GM21619 (cell line): Measurements from ENCODE around the gene SIDT1.
"Not testable (repeated sequence)": the region's sequence is repeated elsewhere in the genome, so short reads cannot be mapped to it uniquely, and the experiment has no call there.

Experiments
- ATAC-seq: cut with Tn5 transposase; IDR thresholded peaks from one replicate; pipeline ENCODE4 v1.9.1; 2021; ENCODE audit not compliant: unreplicated experiment

SIDT1 gene

DNA sequence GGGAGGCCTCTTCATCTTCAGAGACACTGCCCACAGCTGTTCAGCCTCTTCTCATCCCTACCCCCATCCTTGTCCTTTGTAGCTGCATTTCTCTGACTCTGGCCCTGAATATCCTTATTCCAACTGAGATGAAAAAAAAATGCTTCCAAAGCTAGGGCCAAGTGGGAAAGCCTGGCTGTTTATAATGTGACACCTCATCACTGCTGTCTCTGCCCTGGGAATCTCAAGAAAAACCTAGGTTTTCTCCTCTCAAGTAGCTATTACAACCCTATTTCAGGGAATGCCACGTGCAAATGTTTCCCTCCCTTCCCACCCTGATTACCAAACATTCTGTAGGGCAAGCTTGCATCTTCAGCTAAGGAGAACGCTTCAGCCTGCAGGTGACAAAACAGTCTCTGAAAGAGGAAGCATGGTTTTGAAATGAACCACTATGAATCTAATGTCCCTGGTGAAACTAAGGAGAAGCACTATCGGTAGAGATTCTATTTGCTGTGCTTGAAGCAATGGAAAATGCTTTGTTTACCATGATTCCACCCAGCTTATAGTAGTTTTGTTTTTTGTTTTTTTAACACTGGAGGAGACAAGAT is 98.7 kb downstream of the SIDT1 start:
- ATAC-seq: no peak

DNA sequence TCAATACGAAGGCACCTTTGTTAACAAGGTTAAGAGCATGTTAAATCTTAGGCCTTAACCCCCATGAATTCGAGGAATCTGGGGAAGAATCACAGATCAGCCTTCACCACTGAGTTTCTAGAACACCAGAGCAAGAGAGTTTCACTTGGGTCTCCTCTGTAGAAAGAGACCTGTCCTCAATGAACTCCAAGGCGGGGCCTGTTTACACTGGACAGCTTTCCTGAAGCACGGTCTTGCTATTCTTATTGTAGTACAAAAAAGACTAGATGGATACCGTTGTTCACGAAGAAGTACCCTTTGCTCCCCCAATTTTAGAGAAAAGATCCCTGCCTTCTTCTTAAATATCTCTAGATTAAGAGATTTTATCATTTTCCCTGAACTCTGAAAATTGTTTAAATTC is 99.2 kb downstream of the SIDT1 start:
- no peak for ATAC-seq

GRCh38 chr3:113634782-113635474 is 102.6 kb downstream of the SIDT1 start:
- ATAC-seq: no peak

- not testable (repeated sequence) for ATAC-seq
Measured at GRCh38 chr3:113636034-113636433, 103.7 kb downstream of the SIDT1 start.

GRCh38 chr3:113637756-113638155 is 105.4 kb downstream of the SIDT1 start:
- ATAC-seq: no peak

GRCh38 chr3:113638910-113639309 is 106.6 kb downstream of the SIDT1 start:
- ATAC-seq: no peak

DNA sequence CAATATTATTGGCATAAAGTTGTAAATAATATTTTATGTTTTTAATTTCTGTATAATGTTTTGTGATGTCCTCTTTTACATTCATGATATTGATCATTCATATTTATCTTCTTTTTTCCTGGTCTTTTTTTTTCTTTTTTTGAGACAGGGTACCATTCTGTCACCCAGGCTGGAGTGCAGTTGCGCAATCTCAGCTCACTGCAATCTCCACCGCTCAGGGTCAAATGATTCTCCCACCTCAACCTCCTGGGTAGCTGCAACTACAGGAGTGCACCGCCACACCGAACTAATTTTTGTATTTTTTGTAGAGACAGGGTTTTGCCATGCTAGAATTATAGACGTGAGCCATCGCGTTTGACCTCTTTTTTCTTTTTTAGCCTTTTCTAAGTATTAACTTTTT is 111.2 kb downstream of the SIDT1 start:
- ATAC-seq: no peak

GRCh38 chr3:113648524-113648923 is 116.2 kb downstream of the SIDT1 start:
- no peak for ATAC-seq

GRCh38 chr3:113649174-113649845 is 117.0 kb downstream of the SIDT1 start:
- ATAC-seq: no peak

- ATAC-seq: no peak
Measured at GRCh38 chr3:113654310-113654709, 122.0 kb downstream of the SIDT1 start.

- no peak for ATAC-seq
Measured at GRCh38 chr3:113654851-113655250, 122.5 kb downstream of the SIDT1 start.

GRCh38 chr3:113658107-113658506 is 125.8 kb downstream of the SIDT1 start:
- no peak for ATAC-seq

DNA sequence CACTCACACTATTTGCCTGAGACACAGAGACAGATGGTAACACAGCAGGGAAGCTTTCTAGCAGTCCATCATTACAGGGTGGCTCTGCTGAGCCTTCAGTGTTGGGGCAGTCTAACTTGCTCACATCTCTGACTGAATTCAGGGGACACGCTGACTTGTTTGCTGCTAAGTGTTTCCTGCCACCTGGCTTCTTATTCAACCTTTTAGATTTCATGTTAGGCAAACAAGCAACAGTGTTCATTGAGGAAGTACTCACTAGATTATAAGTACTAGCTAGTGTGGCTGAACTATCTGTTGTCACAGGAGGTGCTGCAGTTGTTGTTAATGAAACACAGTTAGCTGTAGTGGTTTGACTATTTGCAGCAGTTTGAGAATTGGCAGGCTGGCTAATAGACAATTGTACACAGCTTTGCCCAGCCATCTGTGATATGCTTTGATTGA is 126.8 kb downstream of the SIDT1 start:
- no peak for ATAC-seq

GRCh38 chr3:113659996-113660395 is 127.6 kb downstream of the SIDT1 start:
- ATAC-seq: no peak

GRCh38 chr3:113660458-113660857 is 128.1 kb downstream of the SIDT1 start:
- no peak for ATAC-seq

DNA sequence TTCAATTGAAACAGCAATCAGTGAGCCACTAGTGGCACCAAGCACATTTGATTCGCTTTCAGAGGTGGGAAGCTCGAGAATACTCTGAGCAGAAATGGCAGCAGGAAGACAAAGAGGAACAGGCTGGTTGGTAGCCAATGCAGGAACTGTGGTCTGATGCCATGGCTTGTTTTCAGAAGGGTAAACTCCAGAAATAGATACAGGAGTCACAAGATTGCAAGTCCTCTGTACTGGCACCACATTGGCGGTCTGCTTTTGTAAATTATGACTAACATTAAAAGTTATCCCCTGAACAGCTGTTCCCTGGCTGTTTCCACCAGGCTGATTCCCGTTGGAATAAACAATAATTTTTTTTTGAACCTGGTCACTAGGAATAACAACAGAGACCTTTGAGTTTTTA is 128.5 kb downstream of the SIDT1 start:
- ATAC-seq: no peak

DNA sequence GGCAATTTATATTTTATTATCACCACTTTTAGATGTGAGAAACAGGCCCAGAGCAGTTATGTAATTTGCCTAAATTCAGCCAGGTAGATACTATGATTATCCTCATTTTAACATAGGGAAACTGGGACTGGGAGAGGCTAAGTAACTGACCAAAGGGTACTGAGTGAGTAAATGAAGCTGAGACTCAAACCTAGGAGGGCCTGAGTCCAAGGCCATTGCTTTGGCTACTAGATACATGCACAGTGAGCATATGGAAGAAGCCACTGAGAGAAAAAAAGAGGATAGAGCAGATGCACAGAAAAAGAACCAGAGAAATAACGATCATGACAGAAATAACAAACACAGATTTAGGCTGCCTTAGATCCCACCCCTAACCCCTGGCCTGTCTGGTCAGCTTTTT is 130.5 kb downstream of the SIDT1 start:
- no peak for ATAC-seq

- no peak for ATAC-seq
Measured at GRCh38 chr3:113663324-113663750, 131.0 kb downstream of the SIDT1 start.

GRCh38 chr3:113663761-113664160 is 131.4 kb downstream of the SIDT1 start:
- ATAC-seq: no peak

- ATAC-seq: no peak
Measured at GRCh38 chr3:113664523-113665094, 132.3 kb downstream of the SIDT1 start.

- ATAC-seq: no peak
Measured at GRCh38 chr3:113668015-113668414, 135.7 kb downstream of the SIDT1 start.

DNA sequence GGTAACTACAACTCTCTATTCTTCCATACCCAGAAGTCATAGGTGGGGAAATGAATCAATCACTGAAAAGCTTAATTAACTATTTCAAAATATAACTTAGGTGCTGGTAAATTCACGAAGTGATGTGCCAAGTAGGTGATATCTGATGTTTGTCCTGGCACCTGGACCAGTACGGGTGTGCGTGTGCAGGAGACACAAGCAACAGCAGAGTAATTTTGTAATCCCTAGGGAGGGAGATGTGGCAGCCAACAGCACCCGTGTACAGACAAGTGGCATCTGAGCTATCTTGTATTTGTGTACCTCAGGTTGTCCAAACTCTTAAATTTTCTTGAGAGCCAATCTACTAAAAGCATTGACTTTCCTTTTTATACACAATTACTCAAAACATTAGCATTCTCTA is 141.2 kb downstream of the SIDT1 start:
- ATAC-seq: no peak
